GM20431 (cell line): Measurements from ENCODE around the gene GGT6.

Experiments used
- in situ Hi-C: fragments of 300-500 bp; cut with MseI, MboI; formaldehyde crosslinking; loops from one replicate; pipeline ENCODE4 v1.15.0; 2020; ENCODE audit warnings: low sequenced_read_pairs; ENCODE audit not compliant: unreplicated experiment

The GGT6 gene

GRCh38 chr17:4576729-4577322, 16.4 kb upstream of the GGT6 start:
- in situ Hi-C loops, result no loop called here

DNA sequence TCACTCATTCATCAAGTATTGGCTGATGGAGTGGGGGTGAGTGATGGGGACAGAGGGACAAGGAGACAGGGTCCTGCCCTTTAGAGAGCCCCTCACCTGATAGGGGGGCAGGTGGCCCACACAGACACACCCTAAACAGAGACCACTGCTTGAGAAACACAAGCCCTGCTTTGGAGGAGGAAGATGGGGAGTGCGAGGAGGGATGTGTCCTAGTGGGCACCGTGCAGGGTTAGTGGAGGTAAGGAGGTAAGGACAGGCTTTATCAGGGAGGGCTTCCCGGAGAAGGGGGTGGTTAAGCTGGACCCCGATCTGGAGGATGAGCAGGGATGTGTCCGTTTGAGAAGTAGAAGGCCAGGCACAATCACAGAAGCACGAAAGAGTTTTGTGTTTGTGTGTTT, 15.8 kb upstream of the GGT6 start:
- in situ Hi-C loops, result no loop called here

DNA sequence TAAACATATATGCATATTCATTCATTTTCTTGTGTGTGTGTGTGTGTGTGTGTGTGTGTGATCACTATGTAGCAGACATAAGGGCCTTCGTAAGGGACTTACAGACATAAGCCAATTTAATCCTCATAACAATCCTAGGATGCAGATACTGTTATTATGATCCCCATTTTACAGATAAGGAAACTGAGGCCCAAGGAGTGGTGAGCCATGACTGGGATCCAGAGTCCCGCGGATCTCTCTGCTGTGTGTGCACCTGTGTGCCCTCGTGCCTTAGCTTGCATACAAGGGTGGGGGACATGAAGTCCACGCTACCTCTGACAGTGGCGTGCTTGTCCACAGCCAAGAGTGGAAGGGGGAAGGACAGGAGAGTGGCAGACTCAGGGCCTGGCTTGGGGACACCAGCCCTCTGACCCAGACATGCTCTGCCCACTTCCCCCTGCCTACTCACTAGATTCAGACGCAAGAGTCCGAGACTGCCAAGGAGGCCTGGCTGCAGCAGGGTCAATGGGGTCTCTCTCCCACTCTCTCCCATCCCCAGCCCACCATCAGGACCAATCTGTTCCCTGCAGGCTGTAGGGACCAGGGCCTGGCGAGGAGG, 14.2 kb upstream of the GGT6 start:
- in situ Hi-C loops, result no loop called here

- in situ Hi-C loops, result no loop called here
These were observed 13.3 kb upstream of the GGT6 start for GRCh38 chr17:4573669-4574068.

GRCh38 chr17:4573115-4573514, 12.7 kb upstream of the GGT6 start:
- in situ Hi-C loops, result no loop called here

DNA sequence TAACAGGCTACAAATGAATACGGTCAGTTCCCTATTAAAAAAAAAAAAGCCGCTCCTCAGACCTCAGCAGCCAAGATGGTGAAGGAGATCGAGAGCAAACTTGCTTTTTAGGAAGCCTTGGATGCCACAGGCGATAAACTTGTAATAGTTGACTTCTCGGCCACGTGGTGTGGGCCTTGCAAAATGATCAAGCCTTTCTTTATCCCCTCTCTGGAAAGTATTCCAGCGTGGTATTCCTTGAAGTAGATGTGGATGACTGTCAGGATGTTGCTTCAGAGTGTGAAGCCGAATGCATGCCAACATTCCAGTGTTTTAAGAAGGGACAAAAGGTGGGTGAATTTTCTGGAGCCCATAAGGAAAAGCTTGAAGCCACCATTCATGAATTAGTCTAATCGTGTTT, 11.8 kb upstream of the GGT6 start:
- in situ Hi-C loops, result no loop called here

DNA sequence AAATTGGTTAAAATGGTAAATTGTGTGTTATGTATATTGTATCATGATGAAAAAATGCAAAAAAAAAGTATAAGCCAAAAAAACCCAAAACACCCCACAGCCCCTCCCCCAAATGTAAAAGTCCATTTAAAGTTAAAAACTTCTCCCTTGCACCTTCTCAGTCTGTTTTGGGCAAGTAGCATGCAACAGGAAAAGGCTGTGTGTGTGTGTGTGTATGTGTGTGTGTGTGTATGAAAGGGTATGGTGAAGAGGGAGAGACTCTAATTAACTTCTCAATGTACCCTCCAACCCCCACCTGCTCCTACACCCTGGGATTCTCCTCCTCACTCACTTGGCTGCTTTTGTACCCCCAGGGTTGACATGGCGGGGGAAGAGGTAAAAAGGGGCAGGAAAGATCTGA, 9.2 kb upstream of the GGT6 start:
- in situ Hi-C loops, result no loop called here

DNA sequence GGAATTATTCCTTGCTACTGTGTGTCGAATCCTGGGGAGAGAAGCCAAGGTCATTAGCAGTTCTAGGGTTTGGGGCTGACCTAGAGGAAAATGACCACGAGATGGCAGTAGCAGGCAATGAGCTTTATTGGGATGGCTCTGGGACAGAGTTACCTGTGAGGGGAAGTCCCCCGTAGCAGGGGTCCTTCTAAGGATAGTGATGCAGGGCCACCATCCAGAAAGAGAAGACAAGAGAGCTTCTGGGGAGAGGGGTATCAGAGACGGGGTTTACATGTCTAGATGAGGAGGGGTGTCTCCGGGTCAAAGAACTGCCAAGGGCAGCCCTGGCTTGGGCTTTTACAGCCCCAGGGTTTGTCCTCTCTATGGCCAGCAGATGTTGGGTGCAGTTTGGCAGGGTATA, 6.4 kb upstream of the GGT6 start:
- in situ Hi-C loops, result no loop called here

DNA sequence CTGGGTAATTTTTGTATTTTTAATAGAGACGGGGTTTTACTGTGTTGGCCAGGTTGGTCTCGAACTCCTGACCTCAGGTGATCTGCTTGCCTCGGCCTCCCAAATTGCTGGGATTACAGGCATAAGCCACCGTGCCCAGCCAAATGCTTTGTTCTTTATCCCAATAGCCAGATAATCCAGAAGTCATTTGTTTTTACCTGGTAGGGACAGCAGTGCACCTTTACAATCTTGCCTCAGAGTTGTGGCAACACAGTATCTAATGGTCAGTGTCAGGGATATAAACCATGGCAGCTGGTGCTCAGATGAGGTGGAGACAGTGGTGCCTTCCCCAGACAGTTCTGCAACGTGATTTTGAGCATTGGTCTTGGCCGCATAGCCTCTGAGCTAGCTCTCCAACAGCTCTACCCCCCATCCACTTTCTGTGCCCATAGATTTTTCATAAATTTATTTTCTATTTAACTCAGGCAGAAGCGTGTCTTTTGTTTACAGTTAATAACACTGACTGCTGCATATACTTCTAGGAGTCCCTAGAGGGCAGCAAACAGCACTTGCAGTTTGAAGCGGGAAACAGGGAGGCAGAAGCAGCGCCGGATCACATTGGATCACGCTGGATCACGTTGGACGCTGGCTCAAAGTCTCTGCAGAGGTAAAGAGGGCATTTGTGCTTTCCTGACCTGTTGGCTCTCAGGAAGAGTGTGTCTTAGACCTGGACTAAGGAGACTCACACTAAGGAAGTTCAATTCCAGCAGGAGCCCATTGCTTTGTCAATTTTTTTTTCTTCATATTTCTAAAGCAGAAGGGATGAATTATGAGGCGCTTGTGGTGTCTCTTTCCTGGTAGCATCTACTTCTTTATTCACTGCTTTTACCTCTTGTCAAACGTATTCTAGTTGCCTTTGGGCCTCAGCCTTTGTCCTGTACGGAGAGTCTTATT, 5.1 kb upstream of the GGT6 start:
- in situ Hi-C loops, result no loop called here

DNA sequence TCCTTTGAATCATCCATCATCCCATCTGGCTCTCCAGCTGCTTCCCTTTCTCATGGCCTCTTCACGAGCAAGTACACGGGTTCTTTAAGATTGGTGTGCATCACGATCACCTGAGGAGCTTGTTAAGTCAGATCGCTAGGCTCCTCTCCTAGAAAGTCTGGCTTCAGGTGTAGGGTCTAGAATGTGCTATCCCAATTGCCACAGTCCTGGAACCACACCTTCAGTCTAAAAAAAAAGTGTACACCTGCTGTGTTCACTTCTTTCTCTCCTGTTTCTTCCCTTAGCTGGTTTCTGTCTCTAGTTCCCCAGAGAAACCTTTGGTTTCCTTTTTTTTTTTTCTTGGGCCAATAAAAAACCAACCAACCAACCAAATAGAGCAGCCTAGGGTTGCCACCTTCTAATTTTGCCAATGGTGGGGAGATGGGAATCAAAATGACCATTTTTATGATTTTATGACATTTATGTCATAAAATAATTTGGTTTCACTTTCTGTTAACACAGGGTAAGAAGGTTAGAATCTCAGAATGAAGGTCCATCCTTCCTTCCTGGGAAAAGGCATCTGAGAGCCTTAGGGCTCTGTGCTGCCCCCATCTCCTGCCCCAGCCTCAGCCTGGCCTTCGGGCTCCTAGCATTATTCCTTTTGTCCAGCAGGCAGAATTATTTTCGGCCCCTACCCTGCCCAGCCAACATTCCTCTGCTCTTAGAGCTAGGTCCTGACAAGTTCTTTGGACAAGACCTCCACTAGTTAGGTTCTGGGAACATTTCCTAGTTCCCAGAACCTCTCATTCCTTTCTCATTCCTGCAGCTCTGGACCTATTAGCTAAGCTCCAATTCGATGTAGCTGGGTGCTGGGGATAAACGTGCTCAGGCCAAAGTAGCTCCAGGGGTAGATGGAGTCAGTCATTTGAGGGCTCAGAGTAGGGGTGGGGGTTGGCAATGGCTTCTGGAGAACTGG, 1.9 kb upstream of the GGT6 start:
- in situ Hi-C loops, result no loop called here

DNA sequence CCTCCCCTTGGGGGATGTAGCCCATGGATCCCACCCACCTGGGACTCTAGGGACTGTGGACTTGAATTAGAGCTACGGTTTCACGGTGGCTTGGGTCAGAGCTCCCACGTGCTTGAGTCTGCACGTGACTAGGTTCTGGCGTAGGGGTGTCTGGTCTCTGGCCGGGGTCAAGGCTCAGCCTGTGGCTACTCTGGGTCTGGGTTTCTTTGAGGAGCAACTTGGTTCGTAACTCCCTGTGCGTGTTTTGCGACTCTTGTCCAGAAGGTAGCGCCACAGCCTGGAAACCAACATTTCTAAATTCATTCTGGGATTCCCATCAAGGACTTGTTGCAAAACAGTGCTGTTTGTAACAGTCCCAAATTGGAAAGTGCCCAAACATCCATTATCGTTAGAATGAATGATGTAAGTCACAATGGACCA, 470 bp upstream of the GGT6 start:
- in situ Hi-C loops, result no loop called here

DNA sequence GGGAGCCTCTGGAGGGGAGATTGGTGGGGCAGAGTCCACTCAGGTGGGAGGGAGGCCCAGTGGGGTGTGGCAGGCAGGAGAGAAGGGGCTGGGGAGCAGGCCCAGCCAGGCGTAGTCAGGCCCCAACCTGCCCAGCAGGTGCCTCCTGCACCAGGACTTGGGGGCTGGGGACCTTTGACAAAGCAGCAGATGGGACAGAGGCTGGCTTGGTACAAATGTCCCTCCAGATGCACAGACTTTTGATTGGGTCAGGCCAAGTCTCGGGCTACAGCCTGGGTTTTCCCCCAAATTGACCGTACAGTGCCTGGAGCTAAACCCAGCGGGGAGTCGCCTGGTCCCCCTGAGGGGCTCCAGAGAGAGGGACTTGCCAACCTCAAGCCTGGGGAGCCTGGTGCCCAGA, 411 bp downstream of the GGT6 start:
- in situ Hi-C loops, result no loop called here

DNA sequence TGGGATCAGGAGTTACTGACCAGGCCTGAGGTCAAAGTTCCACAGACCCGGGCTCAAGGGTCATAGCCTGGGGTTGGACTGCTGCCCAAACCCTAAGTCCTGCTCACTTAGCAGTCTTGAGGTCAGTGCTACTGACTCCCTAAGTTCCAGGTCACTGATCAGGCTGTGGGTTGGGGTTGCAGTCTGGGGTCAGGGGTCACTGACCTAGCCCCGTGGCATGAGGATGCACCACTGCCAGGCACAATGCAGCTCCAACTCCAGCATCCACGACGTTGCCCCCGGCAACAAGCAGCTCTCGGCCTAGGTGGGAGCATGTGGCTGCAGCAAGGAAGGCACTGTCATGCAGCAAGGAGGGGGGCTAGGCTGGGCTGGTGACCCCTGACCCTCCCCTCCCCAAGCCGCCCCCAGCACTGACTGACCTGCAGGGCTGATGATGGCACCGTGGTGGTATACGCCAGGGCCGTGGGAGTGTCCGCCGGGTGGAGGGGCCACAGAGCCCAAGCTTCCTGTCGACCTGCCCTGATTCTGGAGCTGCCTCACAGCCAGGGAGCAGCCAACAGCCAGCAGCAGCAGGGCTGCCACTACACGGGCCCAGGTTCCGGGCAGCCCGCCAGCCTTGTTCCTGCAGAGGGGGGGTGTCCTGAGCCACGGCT, 1.1 kb downstream of the GGT6 start:
- in situ Hi-C loops, result no loop called here

- in situ Hi-C loops, result no loop called here
These were observed 1.9 kb downstream of the GGT6 start for GRCh38 chr17:4558347-4558971.

DNA sequence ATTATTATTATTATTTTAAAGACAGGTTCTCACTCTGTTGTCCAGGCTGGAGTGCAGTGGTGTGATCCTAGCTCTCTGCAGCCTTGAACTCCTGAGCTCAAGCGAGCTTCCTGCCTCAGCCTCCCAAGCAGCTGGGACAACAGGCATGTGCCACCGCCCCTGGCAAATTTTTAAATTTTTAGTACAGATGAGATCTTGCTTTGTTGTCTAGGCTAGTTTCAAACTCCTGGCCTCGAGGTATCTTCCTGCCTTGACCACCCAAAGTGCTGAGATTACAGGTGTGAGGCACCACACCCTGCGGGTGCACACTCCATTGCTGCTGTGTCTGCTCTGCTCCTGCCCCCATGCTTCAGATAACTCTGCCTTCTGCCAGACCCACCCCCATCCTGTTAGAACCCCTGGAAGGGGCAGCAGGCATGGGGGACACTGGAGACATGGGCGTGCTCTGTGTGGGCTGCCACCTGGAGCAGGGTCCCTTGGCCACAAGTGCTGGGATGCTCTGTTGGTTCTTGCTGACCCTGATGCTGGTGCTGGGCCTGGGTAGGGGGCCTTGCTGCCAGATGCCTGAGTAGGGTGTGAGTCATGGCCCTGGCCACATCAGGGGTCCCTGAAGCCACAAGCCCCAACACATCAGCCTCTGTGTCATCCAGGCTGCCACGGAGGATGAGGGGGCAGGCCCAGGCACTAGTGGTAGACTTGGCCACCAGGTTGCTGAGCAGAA, 2.6 kb downstream of the GGT6 start:
- in situ Hi-C loops, result no loop called here

DNA sequence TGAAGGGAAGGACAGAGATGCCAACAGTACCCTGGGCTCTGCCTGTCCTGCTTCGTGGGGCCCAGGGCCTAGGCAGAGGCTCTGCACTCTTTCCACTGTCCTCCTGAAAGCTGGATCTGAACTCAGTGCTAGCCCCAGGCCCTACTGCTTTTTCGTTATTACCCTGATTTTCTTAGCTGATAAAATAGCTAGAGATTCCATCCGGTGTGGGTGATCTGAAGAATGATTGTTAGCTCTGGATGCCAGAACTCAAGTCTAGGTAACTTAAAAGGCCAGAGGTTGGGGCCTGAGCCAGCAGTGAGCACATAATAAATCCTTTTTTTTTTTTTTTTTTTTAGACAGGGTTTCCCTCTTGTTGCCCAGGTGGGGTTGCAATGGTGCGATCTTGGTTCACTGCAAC, 3.4 kb downstream of the GGT6 start:
- in situ Hi-C loops, result no loop called here

DNA sequence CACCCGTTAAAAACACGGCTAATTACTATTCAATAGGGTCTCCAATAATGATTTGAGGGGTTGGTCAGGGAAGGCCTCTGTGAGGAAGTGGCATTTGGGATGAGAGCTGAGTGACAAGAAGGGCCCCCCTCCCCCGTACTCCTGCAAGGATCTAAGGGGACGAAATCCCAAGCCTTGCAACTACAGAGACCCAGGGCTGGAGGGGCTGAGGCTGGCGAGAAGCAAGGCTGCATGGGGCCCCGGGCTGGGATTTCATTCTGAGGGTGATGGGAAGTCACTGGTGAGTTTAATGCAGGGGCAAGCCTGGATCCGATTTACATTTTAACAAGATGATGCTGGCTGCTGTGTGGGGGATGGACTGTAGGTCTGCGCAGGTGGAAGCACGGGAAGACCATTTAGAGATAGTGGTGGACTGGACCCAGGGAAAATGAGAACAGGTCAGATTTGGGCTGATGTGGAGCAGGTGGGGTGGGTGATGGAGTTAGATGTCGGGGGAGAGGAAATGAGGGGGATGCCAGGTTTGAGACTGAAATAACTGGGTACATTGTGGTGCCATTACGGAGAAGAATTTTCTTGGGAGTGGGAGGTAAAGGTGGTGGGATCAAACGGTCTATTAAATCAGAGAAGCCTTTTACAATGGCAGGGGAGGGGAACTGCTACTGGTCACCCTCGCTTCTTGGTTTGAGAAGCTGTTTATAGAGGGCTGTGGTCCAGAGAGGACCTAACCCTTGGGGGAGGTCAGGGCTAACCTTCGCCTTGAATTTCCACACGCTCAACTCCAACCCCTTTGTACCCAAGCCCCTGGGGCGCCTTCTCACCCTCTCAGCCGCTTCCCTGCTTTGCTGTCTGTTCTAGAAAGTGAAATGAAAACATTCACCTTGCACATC, 4.3 kb downstream of the GGT6 start:
- in situ Hi-C loops, result no loop called here
